ENCODE results near the gene PTS.

The PTS gene

DNA sequence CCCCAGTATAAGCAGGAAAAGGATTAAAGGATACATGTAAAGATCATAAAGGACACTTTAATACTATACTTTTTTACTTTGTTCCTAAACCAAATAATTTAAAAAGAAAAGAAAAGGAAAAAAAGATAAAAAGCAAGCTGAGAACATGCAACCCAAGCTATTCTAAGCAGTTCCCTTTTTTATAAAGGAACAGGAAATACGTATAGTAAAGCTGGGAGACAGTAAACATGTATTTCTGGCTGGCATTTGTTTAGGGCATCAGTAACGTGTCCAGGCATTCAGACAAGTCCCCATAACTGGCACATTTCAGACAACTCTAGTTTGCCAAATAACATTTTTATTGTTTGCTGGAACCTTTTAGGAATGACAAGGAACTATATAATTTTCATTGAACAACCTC lies 26.0 kb upstream of the PTS start:
- Histone ChIP-seq H3K9me3 (ENCODE audit: control insufficient read depth, insufficient read depth, low read length) (no peaks in the 10 kb centered on the region), H3K4me1 (ENCODE audit: control insufficient read depth, insufficient read depth, low read length) (no peaks in the 10 kb centered on the region), H3K4me3 (ENCODE audit: low read depth, low read length) (no peak overlapping the region), H3K9ac (ENCODE audit: low read depth, low read length) (no peak overlapping the region), H3K27me3 (ENCODE audit: control insufficient read depth, insufficient read depth, low read length) (no peaks in the 10 kb centered on the region), H3K36me3 (ENCODE audit: control insufficient read depth, insufficient read depth, low read length) (no peaks in the 10 kb centered on the region)

DNA sequence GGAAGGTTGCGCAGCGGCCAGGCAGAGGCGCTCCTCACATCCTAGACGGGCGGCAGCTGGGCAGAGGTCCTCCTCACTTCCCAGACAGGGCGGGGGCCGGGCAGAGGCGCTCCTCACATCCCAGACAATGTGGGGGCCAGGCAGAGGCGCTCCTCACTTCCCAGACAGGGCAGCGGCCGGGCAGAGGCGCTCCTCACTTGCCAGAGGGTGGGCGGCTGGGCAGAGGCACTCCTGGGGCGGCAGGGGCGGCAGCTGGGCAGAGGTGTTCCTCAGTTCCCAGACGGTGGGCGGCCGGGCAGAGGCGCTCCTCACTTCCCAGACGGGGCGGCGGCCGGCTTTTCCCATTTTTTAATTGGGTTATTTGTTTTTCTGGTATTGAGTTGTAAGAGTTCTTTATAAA lies 20.2 kb upstream of the PTS start:
- Histone ChIP-seq H3K9me3 (ENCODE audit: control insufficient read depth, insufficient read depth, low read length) (no peaks in the 10 kb centered on the region), H3K36me3 (ENCODE audit: control insufficient read depth, insufficient read depth, low read length) (no peaks in the 10 kb centered on the region), H3K4me3 (ENCODE audit: low read depth, low read length) (no peak overlapping the region), H3K4me1 (ENCODE audit: control insufficient read depth, insufficient read depth, low read length) (no peaks in the 10 kb centered on the region), H3K9ac (ENCODE audit: low read depth, low read length) (no peak overlapping the region), H3K27me3 (ENCODE audit: control insufficient read depth, insufficient read depth, low read length) (no peaks in the 10 kb centered on the region)

- H3K9me3 ChIP-seq (ENCODE audit: control insufficient read depth, insufficient read depth, low read length), result no peaks in the 10 kb centered on the region
- no peaks in the 10 kb centered on the region for H3K27me3 ChIP-seq (ENCODE audit: control insufficient read depth, insufficient read depth, low read length)
- H3K4me3 ChIP-seq (ENCODE audit: low read depth, low read length), result no peak overlapping the region
- H3K9ac ChIP-seq (ENCODE audit: low read depth, low read length), result no peak overlapping the region
- no peaks in the 10 kb centered on the region for H3K4me1 ChIP-seq (ENCODE audit: control insufficient read depth, insufficient read depth, low read length)
- H3K36me3 ChIP-seq (ENCODE audit: control insufficient read depth, insufficient read depth, low read length), result no peaks in the 10 kb centered on the region
These were observed 15.3 kb upstream of the PTS start for GRCh38 chr11:112210890-112211289.

DNA sequence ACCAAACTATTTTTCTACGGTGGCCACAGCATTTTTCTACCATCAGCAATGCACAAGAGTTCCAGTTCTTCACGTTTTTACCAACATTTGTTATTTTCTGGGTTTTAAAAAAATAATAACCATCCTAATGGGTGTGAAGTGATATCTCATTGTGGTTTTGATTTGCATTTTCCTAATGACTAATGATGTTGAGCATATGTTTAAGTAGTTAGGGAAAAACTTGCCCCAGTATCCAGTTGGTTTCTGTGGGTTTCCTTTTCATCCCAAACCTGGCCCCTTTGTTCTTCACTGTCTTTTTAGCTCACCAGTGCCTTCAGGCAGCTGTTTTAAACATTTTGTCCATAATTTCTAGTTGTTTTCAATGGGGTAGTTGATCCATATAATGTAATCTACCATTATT lies 14.7 kb upstream of the PTS start:
- H3K27me3 ChIP-seq (ENCODE audit: control insufficient read depth, insufficient read depth, low read length), result no peaks in the 10 kb centered on the region
- H3K9ac ChIP-seq (ENCODE audit: low read depth, low read length), result no peak overlapping the region
- H3K9me3 ChIP-seq (ENCODE audit: control insufficient read depth, insufficient read depth, low read length), result no peaks in the 10 kb centered on the region
- no peaks in the 10 kb centered on the region for H3K4me1 ChIP-seq (ENCODE audit: control insufficient read depth, insufficient read depth, low read length)
- no peak overlapping the region for H3K4me3 ChIP-seq (ENCODE audit: low read depth, low read length)
- no peaks in the 10 kb centered on the region for H3K36me3 ChIP-seq (ENCODE audit: control insufficient read depth, insufficient read depth, low read length)

DNA sequence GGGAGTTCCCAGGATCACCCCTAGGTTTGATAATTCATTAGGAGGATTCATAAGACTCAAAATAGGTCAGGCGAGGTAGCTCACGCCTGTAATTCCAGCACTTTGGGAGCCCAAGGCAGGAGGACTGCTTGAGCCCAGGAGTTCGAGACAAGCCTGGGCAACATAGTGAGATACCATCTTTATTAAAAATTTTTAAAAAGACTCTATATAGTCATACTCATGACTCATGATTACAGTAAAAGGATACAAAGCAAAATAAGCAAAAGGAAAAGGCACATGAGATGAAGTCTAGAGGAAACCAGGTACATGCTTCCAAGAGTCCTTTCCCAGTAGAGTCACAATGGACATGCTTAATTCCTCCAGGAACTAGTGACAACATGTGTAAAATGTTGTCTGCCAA lies 13.9 kb upstream of the PTS start:
- no peaks in the 10 kb centered on the region for H3K27me3 ChIP-seq (ENCODE audit: control insufficient read depth, insufficient read depth, low read length)
- no peak overlapping the region for H3K9ac ChIP-seq (ENCODE audit: low read depth, low read length)
- no peaks in the 10 kb centered on the region for H3K9me3 ChIP-seq (ENCODE audit: control insufficient read depth, insufficient read depth, low read length)
- no peaks in the 10 kb centered on the region for H3K4me1 ChIP-seq (ENCODE audit: control insufficient read depth, insufficient read depth, low read length)
- no peak overlapping the region for H3K4me3 ChIP-seq (ENCODE audit: low read depth, low read length)
- H3K36me3 ChIP-seq (ENCODE audit: control insufficient read depth, insufficient read depth, low read length), result no peaks in the 10 kb centered on the region

GRCh38 chr11:112212710-112213109 lies 13.5 kb upstream of the PTS start:
- Histone ChIP-seq H3K4me3 (ENCODE audit: low read depth, low read length) (no peak overlapping the region), H3K9me3 (ENCODE audit: control insufficient read depth, insufficient read depth, low read length) (no peaks in the 10 kb centered on the region), H3K9ac (ENCODE audit: low read depth, low read length) (no peak overlapping the region), H3K4me1 (ENCODE audit: control insufficient read depth, insufficient read depth, low read length) (no peaks in the 10 kb centered on the region), H3K36me3 (ENCODE audit: control insufficient read depth, insufficient read depth, low read length) (no peaks in the 10 kb centered on the region), H3K27me3 (ENCODE audit: control insufficient read depth, insufficient read depth, low read length) (no peaks in the 10 kb centered on the region)

DNA sequence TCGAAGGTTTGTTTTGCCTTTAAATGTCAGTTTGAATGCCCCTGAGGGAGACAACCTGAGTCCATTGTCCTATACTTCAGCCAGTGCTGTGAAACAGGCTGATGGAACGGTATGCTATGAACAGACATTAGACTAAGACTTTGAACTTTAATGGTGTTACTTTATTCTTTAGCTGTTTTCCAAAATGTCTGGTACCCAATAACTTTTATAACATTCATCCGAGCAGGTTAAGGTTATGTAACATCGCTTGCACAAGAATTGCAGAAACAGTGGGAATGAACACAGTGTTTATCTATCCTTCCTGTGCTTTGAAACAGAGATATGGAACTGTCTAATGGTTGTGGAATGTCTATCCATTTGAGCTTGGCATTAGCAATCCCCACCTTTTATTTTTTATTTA lies 12.5 kb upstream of the PTS start:
- H3K4me1 ChIP-seq (ENCODE audit: control insufficient read depth, insufficient read depth, low read length), result no peaks in the 10 kb centered on the region

DNA sequence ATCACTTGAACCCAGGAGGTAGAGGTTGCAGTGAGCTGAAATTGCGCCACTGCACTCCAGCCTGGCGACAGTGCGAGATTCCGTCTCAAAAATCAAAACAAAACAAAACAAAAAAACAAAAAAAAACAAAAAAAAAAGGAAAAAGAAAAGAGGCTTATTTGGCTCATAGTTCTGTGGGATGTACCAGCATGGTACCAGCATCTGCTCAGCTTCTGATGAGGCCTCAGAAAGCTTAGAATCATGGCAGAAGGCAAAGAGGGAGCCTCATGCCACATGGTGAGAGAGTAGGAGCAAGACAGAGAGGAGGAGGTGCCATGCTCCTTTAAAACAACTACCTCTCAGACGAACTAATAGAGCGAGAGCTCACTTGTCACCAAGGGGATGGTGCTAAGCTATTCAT lies 10.6 kb upstream of the PTS start:
- Histone ChIP-seq H3K4me3 (ENCODE audit: low read depth, low read length) (no peak overlapping the region), H3K36me3 (ENCODE audit: control insufficient read depth, insufficient read depth, low read length) (no peaks in the 10 kb centered on the region), H3K9me3 (ENCODE audit: control insufficient read depth, insufficient read depth, low read length) (no peaks in the 10 kb centered on the region), H3K4me1 (ENCODE audit: control insufficient read depth, insufficient read depth, low read length) (no peaks in the 10 kb centered on the region), H3K27me3 (ENCODE audit: control insufficient read depth, insufficient read depth, low read length) (no peaks in the 10 kb centered on the region), H3K9ac (ENCODE audit: low read depth, low read length) (no peak overlapping the region)

More for the DNA sequence above, 12.5 kb upstream of the PTS start:
- H3K27me3 ChIP-seq (ENCODE audit: control insufficient read depth, insufficient read depth, low read length), result no peaks in the 10 kb centered on the region
- H3K9ac ChIP-seq (ENCODE audit: low read depth, low read length), result no peak overlapping the region
- H3K4me3 ChIP-seq (ENCODE audit: low read depth, low read length), result no peak overlapping the region
- no peaks in the 10 kb centered on the region for H3K36me3 ChIP-seq (ENCODE audit: control insufficient read depth, insufficient read depth, low read length)
- H3K9me3 ChIP-seq (ENCODE audit: control insufficient read depth, insufficient read depth, low read length), result no peaks in the 10 kb centered on the region

DNA sequence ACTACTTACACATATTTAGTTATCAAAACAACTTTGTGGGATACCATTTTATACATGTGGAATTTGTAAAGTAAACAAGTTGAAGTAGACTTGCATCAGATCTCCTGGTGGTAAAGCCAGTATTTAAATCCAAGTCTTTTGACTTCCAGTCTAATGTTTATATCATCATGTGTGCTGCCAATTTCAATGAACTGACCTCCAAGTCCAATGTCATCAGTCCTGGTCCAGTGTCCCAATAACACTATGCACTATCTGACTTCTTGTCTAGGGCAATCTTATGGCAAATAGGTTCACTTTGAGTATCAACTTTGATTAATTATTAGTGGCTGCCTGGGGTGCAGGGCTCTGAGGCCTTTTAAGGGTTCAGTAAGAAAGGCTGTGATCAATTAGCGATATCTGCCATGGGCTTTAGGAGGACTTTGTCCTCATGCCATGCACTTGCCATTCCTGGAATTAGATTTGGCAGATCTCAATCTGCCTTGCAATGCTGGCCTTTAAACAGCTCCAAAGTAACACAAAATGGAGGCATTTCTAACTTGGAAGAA lies 9.6 kb upstream of the PTS start:
- Histone ChIP-seq H3K4me3 (ENCODE audit: low read depth, low read length) (no peak overlapping the region), H3K9me3 (ENCODE audit: control insufficient read depth, insufficient read depth, low read length) (no peaks in the 10 kb centered on the region), H3K9ac (ENCODE audit: low read depth, low read length) (no peak overlapping the region), H3K27me3 (ENCODE audit: control insufficient read depth, insufficient read depth, low read length) (no peaks in the 10 kb centered on the region), H3K36me3 (ENCODE audit: control insufficient read depth, insufficient read depth, low read length) (no peaks in the 10 kb centered on the region), H3K4me1 (ENCODE audit: control insufficient read depth, insufficient read depth, low read length) (no peaks in the 10 kb centered on the region)

DNA sequence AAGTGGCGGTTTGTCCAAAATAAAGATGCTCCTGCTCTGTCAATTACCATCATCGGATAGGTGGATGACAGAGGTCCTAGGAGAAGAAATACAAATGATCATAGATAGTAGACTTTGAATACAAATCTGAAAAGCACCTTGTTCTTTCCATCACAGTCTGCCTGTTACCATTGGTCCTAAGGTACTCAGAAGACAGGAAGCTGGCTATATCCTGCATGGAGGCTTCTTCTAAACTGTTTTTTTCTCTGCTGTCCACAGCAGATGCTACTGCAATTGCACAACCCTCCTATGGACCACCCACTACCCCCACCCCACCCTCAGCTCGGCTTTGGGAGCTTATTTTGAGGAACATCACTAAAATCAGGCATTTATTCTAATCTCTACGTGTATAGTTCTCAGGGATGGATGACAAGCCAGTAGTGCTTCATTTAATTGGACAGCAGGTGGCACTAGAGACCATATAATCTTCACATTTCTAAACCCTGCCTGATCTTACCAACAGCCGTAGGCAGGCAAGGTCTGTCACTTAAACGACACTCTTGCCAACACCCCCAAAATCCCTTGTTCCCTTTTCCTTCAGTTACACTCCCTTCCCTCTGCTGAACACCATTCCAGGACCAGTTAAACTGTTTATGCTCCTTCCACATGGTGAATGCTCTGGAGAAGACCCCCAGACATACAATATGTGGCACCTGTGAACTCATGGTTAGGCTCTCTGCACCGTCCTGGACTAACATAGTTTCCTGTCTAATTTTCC lies 6.6 kb upstream of the PTS start:
- no peak overlapping the region for H3K4me3 ChIP-seq (ENCODE audit: low read depth, low read length)
- H3K9ac ChIP-seq (ENCODE audit: low read depth, low read length), result no peak overlapping the region
- H3K4me1 ChIP-seq (ENCODE audit: control insufficient read depth, insufficient read depth, low read length), result no peaks in the 10 kb centered on the region
- no peaks in the 10 kb centered on the region for H3K9me3 ChIP-seq (ENCODE audit: control insufficient read depth, insufficient read depth, low read length)
- H3K27me3 ChIP-seq (ENCODE audit: control insufficient read depth, insufficient read depth, low read length), result no peaks in the 10 kb centered on the region
- no peaks in the 10 kb centered on the region for H3K36me3 ChIP-seq (ENCODE audit: control insufficient read depth, insufficient read depth, low read length)

DNA sequence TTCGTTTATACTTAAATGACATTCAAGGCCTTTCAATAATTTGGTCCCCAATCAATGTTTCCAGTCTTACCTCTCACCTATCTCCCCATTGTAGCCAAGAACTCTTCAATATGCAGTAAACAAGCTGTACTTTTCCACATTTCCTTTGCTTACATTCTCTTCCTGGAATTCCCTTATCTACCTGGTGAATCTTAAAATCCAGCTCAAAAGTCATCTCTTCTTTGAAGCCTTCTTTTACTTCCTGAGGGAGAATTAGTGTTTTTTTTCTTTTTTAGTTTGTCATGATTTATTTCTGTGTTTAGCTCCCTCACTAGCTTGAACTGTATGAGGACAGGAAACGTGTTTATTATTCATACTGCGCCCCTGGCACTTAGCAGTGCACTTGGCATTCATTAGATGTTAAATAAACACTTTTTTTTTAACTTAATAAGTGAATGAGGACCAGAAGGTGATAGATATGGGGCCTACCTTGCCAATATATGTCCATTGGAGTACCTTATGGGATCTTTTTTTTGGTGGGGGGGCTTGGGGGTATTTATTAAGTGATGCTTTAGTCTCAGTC lies 4.9 kb upstream of the PTS start:
- no peaks in the 10 kb centered on the region for H3K27me3 ChIP-seq (ENCODE audit: control insufficient read depth, insufficient read depth, low read length)

DNA sequence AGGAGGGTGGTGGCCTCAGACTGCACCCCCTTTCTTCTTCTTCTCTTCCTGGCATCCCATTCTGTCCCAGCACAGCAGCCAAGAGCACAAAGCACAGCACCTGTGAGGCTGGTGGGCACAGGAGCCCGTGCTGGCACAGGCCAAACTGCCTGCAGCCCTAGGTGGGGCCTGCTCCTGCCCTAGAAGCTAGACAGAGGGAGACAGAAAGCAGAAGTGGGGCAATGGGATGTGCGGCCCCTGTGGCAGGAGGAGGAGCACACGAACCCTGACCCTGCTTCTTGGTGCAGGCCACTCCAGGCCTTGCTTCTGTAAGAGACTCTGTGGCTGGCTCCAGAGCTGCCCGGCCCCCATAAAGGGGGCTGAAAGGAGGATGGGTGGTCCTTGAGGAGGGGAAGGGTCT lies 3.9 kb upstream of the PTS start:
- no peaks in the 10 kb centered on the region for H3K36me3 ChIP-seq (ENCODE audit: control insufficient read depth, insufficient read depth, low read length)
- no peak overlapping the region for H3K4me3 ChIP-seq (ENCODE audit: low read depth, low read length)
- H3K9me3 ChIP-seq (ENCODE audit: control insufficient read depth, insufficient read depth, low read length), result no peaks in the 10 kb centered on the region
- no peak overlapping the region for H3K9ac ChIP-seq (ENCODE audit: low read depth, low read length)
- no peaks in the 10 kb centered on the region for H3K4me1 ChIP-seq (ENCODE audit: control insufficient read depth, insufficient read depth, low read length)
- no peaks in the 10 kb centered on the region for H3K27me3 ChIP-seq (ENCODE audit: control insufficient read depth, insufficient read depth, low read length)

More for the DNA sequence above, 4.9 kb upstream of the PTS start:
- Histone ChIP-seq H3K9me3 (ENCODE audit: control insufficient read depth, insufficient read depth, low read length) (no peaks in the 10 kb centered on the region), H3K4me3 (ENCODE audit: low read depth, low read length) (no peak overlapping the region), H3K9ac (ENCODE audit: low read depth, low read length) (no peak overlapping the region), H3K36me3 (ENCODE audit: control insufficient read depth, insufficient read depth, low read length) (no peaks in the 10 kb centered on the region), H3K4me1 (ENCODE audit: control insufficient read depth, insufficient read depth, low read length) (no peaks in the 10 kb centered on the region)

Data from iPS-15b (cell line).